Measurements from ENCODE around the gene CPXM2.
A peak's percentile ranks its signal among the peaks of the same experiment; 100 is the strongest.

Gene CPXM2

DNA sequence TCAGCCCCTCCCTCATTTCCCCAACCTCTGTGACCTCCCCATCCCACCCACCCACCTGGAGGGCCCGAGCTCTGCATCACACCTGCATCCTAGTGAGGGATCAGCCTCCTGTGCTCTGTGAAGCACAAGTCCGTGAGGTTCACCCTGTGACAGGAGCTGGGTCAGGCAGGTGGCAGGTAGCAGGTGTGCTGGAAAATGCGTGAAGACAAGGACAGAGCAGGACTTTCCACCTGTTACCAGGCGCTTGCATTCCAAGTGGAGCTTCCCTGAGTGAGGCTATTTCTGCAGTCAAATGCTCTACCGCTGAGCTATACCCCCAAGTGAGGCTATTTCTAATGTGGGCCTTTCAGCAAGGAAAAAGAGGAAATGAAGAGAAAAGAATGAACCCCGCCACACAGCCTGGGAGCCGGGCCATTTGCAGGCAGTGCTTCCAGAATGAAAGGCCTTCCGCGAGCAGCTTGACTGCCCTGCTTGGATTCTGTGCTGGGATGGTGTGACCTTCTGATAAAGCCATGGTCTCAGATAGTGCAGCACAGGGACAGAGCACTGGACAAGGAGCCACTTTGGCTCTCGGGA, 13.3 kb upstream of the CPXM2 start:
- Histone ChIP-seq H3K4me3 (ENCODE audit: low read depth, low read length) (no peak overlapping the region), H3K27ac (no peak overlapping the region), H3K9me3 (ENCODE audit: severe bottlenecking) (peaks cover 3% of the 10 kb centered on the region), H3K36me3 (no peaks in the 10 kb centered on the region), H3K27me3 (ENCODE audit: insufficient read depth, low read depth, severe bottlenecking) (peaks cover 83% of the 10 kb centered on the region)
- DNase-seq, result no peak
- TF ChIP-seq CTCF (IDR thresholded peaks at IDR 0.05; ENCODE audit: low read depth, low read length), result no peak

DNA sequence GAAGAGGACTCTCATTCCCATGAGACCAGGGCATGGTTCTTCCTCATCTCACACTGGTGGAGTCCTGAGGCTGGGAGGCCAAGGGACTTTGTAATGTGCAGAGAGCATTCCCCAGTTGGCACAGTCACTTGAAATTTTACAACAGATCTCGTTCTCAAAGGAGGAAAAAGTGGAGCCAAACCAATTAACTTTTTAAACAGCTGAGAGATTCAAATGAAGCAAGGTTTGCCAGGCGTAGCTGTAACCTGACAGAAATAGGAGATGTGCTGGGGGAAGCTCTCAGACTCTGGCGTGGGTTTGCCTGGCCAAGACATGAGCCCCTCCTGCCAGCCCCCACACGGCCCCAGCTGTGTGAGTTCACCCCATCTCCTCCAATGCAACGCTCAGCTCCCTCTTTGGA, 12.0 kb upstream of the CPXM2 start:
- no peaks in the 10 kb centered on the region for H3K36me3 ChIP-seq
- TF ChIP-seq CTCF (IDR thresholded peaks at IDR 0.05; ENCODE audit: low read depth, low read length), result no peak
- H3K27ac ChIP-seq, result no peak overlapping the region
- no peak for DNase-seq
- H3K9me3 ChIP-seq (ENCODE audit: severe bottlenecking), result peaks cover 3% of the 10 kb centered on the region
- peaks cover 81% of the 10 kb centered on the region for H3K27me3 ChIP-seq (ENCODE audit: insufficient read depth, low read depth, severe bottlenecking)
- H3K4me3 ChIP-seq (ENCODE audit: low read depth, low read length), result no peak overlapping the region

- Histone ChIP-seq H3K27ac (no peak overlapping the region), H3K4me3 (ENCODE audit: low read depth, low read length) (no peak overlapping the region), H3K27me3 (ENCODE audit: insufficient read depth, low read depth, severe bottlenecking) (peaks cover 80% of the 10 kb centered on the region), H3K9me3 (ENCODE audit: severe bottlenecking) (peaks cover 3% of the 10 kb centered on the region), H3K36me3 (no peaks in the 10 kb centered on the region)
- TF ChIP-seq CTCF (IDR thresholded peaks at IDR 0.05; ENCODE audit: low read depth, low read length), result no peak
- DNase-seq, result no peak
These were observed 10.0 kb upstream of the CPXM2 start for GRCh38 chr10:123901621-123902020.

DNA sequence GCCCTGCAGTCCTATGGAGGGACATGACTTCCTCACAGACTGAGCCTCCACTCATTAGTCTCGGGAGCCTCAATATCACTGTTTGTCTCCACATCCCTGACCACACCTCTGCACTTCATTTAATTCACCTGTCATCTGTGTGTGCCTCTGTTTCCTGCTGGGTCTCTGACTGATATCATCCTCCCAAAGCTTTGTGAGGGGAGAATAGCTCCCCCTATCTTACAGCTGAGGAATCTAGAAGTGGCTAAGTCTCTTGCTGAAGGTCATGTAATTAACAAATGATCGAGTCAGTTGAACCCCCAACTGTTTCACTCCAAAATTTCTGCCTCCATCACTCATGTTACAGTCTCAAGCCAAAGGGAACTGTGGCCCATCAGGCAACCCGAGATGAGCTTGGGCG, 5.5 kb upstream of the CPXM2 start:
- Histone ChIP-seq H3K36me3 (no peaks in the 10 kb centered on the region), H3K4me3 (ENCODE audit: low read depth, low read length) (no peak overlapping the region), H3K27me3 (ENCODE audit: insufficient read depth, low read depth, severe bottlenecking) (peaks cover 82% of the 10 kb centered on the region), H3K9me3 (ENCODE audit: severe bottlenecking) (peaks cover 3% of the 10 kb centered on the region), H3K27ac (no peak overlapping the region)
- no peak for DNase-seq
- peak; percentile 32; the same call in 1 of the 2 replicates for TF ChIP-seq CTCF (IDR thresholded peaks at IDR 0.05; ENCODE audit: low read depth, low read length)

- H3K27ac ChIP-seq, result no peak overlapping the region
- peaks cover 3% of the 10 kb centered on the region for H3K9me3 ChIP-seq (ENCODE audit: severe bottlenecking)
- TF ChIP-seq CTCF (IDR thresholded peaks at IDR 0.05; ENCODE audit: low read depth, low read length), result no peak
- no peak for DNase-seq
- H3K27me3 ChIP-seq (ENCODE audit: insufficient read depth, low read depth, severe bottlenecking), result peaks cover 79% of the 10 kb centered on the region
- no peak overlapping the region for H3K4me3 ChIP-seq (ENCODE audit: low read depth, low read length)
- no peaks in the 10 kb centered on the region for H3K36me3 ChIP-seq
These were observed 4.8 kb upstream of the CPXM2 start for GRCh38 chr10:123896246-123896927.

DNA sequence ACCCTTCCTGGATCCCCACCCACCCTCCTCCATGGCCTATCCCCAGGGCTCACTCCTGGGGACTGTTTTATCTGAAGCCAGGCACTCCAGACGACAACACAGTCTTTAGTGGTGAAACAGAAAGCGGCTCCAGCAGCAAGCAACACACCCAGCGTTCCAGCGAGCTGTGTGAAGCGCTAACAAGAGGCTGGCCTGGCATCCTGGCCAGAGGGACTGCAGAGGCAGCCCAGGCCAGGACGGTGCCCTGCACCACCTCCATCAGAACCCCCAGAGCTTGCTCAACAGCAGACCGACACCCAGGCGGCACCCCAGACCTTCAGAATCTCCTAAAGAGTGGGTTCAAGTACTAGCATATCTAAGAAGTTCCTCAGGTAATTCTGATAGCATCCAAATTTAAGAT, 2.0 kb upstream of the CPXM2 start:
- H3K36me3 ChIP-seq, result no peaks in the 10 kb centered on the region
- no peaks in the 10 kb centered on the region for H3K9me3 ChIP-seq (ENCODE audit: severe bottlenecking)
- H3K27me3 ChIP-seq (ENCODE audit: insufficient read depth, low read depth, severe bottlenecking), result peaks cover 82% of the 10 kb centered on the region
- no peak overlapping the region for H3K4me3 ChIP-seq (ENCODE audit: low read depth, low read length)
- DNase-seq, result no peak
- no peak overlapping the region for H3K27ac ChIP-seq
- no peak for TF ChIP-seq CTCF (IDR thresholded peaks at IDR 0.05; ENCODE audit: low read depth, low read length)

Data from WERI-Rb-1 (cell line).